ENCODE data around the gene ZNF467.

The ZNF467 gene

GRCh38 chr7:149732611-149733010, 40.8 kb downstream of the ZNF467 start:
- no peak for DNase-seq (ENCODE audit: insufficient read length, low spot score)
- no peak for TF ChIP-seq CTCF (IDR thresholded peaks at IDR 0.05; ENCODE audit: insufficient read depth, missing control alignments)
- no peak for FAIRE-seq

GRCh38 chr7:149732111-149732561, 41.3 kb downstream of the ZNF467 start:
- no peak for TF ChIP-seq CTCF (IDR thresholded peaks at IDR 0.05; ENCODE audit: insufficient read depth, missing control alignments)
- DNase-seq (ENCODE audit: insufficient read length, low spot score): no peak
- no peak for FAIRE-seq

- no peak for DNase-seq (ENCODE audit: insufficient read length, low spot score)
- no peak for FAIRE-seq
- TF ChIP-seq CTCF (IDR thresholded peaks at IDR 0.05; ENCODE audit: insufficient read depth, missing control alignments): no peak
Observed at GRCh38 chr7:149731207-149731955, 42.0 kb downstream of the ZNF467 start.

- TF ChIP-seq CTCF (IDR thresholded peaks at IDR 0.05; ENCODE audit: insufficient read depth, missing control alignments): peak; percentile 14
- no peak for DNase-seq (ENCODE audit: insufficient read length, low spot score)
- no peak for FAIRE-seq
Observed at GRCh38 chr7:149729983-149730801, 43.2 kb downstream of the ZNF467 start.

- no peak for FAIRE-seq
- TF ChIP-seq CTCF (IDR thresholded peaks at IDR 0.05; ENCODE audit: insufficient read depth, missing control alignments): no peak
- DNase-seq (ENCODE audit: insufficient read length, low spot score): no peak
Observed at GRCh38 chr7:149729586-149729982, 43.8 kb downstream of the ZNF467 start.

GRCh38 chr7:149728491-149729375, 44.7 kb downstream of the ZNF467 start:
- no peak for TF ChIP-seq CTCF (IDR thresholded peaks at IDR 0.05; ENCODE audit: insufficient read depth, missing control alignments)
- DNase-seq (ENCODE audit: insufficient read length, low spot score) (no peak), FAIRE-seq (no peak)

Measured in D721Med (cell line).